A549 (cell line): ENCODE measurements around the gene TSSK3. TPM values are rescaled to one million over a fixed set of nuclear protein-coding genes. Genes with fewer than 3 reads are reported as not detected.
"Not testable (repeated sequence)": the region's sequence is repeated elsewhere in the genome, so short reads cannot be mapped to it uniquely, and the experiment has no call there.

Experiments used
- ATAC-seq, 2 experiments: fragments of 200-7000 bp in 1 of 2; fragments of >200 bp in 1 of 2; cut with Nextera tagmentation in 1 of 2; cut with Tn5 transposase in 1 of 2; 3 replicates each; pipeline versions ENCODE4 v1.8.0 to v1.9.1; 2018 to 2020; ENCODE audit warnings: mild to moderate bottlenecking in 1 of 2, moderate library complexity in 1 of 2
- CTCF ChIA-PET: fragments of 300-600 bp; sonication (Branson Sonifier 250); formaldehyde crosslinking; extraction: SDS; loops from one replicate; lab custom pipeline; 2021; ENCODE audit warnings: antibody characterized with exemption, inconsistent platforms; lab: Yijun Ruan, JAX
- POLR2A ChIA-PET: fragments of 350-600 bp; formaldehyde crosslinking; extraction: SDS; loops from one replicate; lab custom pipeline; 2021; ENCODE audit warnings: antibody characterized with exemption, inconsistent platforms; lab: Yijun Ruan, JAX
- DNase-seq, 2 experiments: peaks; one replicate each; pipeline versions ENCODE4 v3.0.0 to v3.0.0-alpha.2; 2011 to 2016; ENCODE audit warnings: low read depth in 1 of 2, low spot score in 1 of 2
- FAIRE-seq: peaks from 2 replicates; lab custom pipeline; 2011; peaks lifted over from hg19 to GRCh38; lab: Jason Lieb, UNC
- H3K27ac ChIP-seq, 2 experiments: fragments of >200 bp; sonication (Bioruptor Twin); formaldehyde crosslinking; 3 replicates each; pipeline ENCODE4 v1.5.1; 2016 to 2017
- H3K4me1 ChIP-seq: fragments of >200 bp; sonication (Bioruptor Twin); formaldehyde crosslinking; 3 replicates; pipeline ENCODE4 v1.6.1; 2016
- H3K4me2 ChIP-seq: fragments of >200 bp; sonication (Bioruptor Twin); formaldehyde crosslinking; 3 replicates; pipeline ENCODE4 v1.6.1; 2016
- H3K4me3 ChIP-seq: fragments of >200 bp; sonication (Bioruptor Twin); formaldehyde crosslinking; 3 replicates; pipeline ENCODE4 v1.5.1; 2016
- H3K9me3 ChIP-seq: fragments of >200 bp; sonication (Bioruptor Twin); formaldehyde crosslinking; 3 replicates; pipeline ENCODE4 v1.6.1; 2016
- CBX2 ChIP-seq: fragments of 200-600 bp; sonication (generic); IDR thresholded peaks from 2 replicates; pipeline ENCODE4 v1.6.1; 2016; ENCODE audit warnings: low read depth, mild to moderate bottlenecking, borderline replicate concordance
- EHF ChIP-seq: fragments of 250-450 bp; sonication (Bioruptor Pico); IDR thresholded peaks from 2 replicates; pipeline ENCODE4 v1.5.0; 2020; ENCODE audit warnings: mild to moderate bottlenecking
- EP300 ChIP-seq, 2 experiments: fragments of >200 bp; sonication (Bioruptor Twin); formaldehyde crosslinking; IDR thresholded peaks; 2 replicates in 1 of 2; 3 replicates in 1 of 2; pipeline ENCODE4 v1.6.1; 2016 to 2017
- ESRRA ChIP-seq: fragments of 150-350 bp; IDR thresholded peaks from 2 replicates; pipeline ENCODE4 v1.6.1; 2014; ENCODE audit warnings: mild to moderate bottlenecking, low read length, borderline replicate concordance
- HOXB5 ChIP-seq: fragments of 250-450 bp; sonication (Bioruptor Pico); IDR thresholded peaks from 2 replicates; pipeline ENCODE4 v1.5.0; 2020; ENCODE audit warnings: mild to moderate bottlenecking, moderate library complexity
- JUN ChIP-seq, 2 experiments: fragments of >200 bp; sonication (Bioruptor Twin); formaldehyde crosslinking; IDR thresholded peaks; 2 replicates in 1 of 2; 3 replicates in 1 of 2; pipeline ENCODE4 v1.6.1; 2016 to 2017
- JUNB ChIP-seq: fragments of >200 bp; sonication (Bioruptor Twin); formaldehyde crosslinking; IDR thresholded peaks from 2 replicates; pipeline ENCODE4 v1.6.1; 2016
- KDM1A ChIP-seq: fragments of 200-600 bp; sonication (generic); IDR thresholded peaks from 2 replicates; pipeline ENCODE4 v1.6.1; 2016; ENCODE audit warnings: low read depth, mild to moderate bottlenecking
- MAFK ChIP-seq: fragments of 450-650 bp; IDR thresholded peaks from 2 replicates; pipeline ENCODE4 v1.6.1; 2014; ENCODE audit not compliant: partially characterized antibody
- MAZ ChIP-seq: fragments of 150-350 bp; IDR thresholded peaks from 2 replicates; pipeline ENCODE4 v1.6.1; 2014; ENCODE audit warnings: antibody characterized with exemption, low read depth, low read length, borderline replicate concordance
- MYC ChIP-seq: IDR thresholded peaks from 2 replicates; pipeline ENCODE4 v1.6.1; 2012; ENCODE audit warnings: mild to moderate bottlenecking, inconsistent platforms, low read length, improper control_type of control experiment, borderline replicate concordance
- NPAS2 ChIP-seq: fragments of 250-450 bp; sonication (Bioruptor Pico); IDR thresholded peaks from 2 replicates; pipeline ENCODE4 v1.8.0; 2022; ENCODE audit warnings: mild to moderate bottlenecking, moderate library complexity, borderline replicate concordance
- NR3C1 ChIP-seq: fragments of >200 bp; sonication (Bioruptor Twin); formaldehyde crosslinking; IDR thresholded peaks from 3 replicates; pipeline ENCODE4 v1.6.1; 2017
- POLR2AphosphoS2 ChIP-seq: conservative IDR thresholded peaks from 2 replicates; pipeline ENCODE4 v1.6.1; 2012; ENCODE audit warnings: low read length, improper control_type of control experiment, inconsistent platforms
- TFCP2L1 ChIP-seq: fragments of 250-450 bp; sonication (Bioruptor Pico); IDR thresholded peaks from 2 replicates; pipeline ENCODE4 v1.5.0; 2021; ENCODE audit warnings: mild to moderate bottlenecking
- TP53 ChIP-seq: fragments of 250-450 bp; sonication (Bioruptor Pico); IDR thresholded peaks from 2 replicates; pipeline ENCODE4 v1.5.0; 2021; ENCODE audit warnings: mild to moderate bottlenecking, moderate library complexity
- WGBS: methylation state at CpG from one replicate; pipeline ENCODE4 v1.1.6; 2017; ENCODE audit errors: missing lambda C conversion rate; 5-methylcytosine and 5-hydroxymethylcytosine counted together
- polyA plus RNA-seq, 4 experiments: library from polyadenylated mRNA; depleted of rRNA in 3 of 4; stranded (reverse); fragments of >200 nt; fragmentation: RNase III in 1 of 4; extraction: RNeasy Plus Mini Kit Qiagen cat#74134 plus additional on column Dnase treatment in 1 of 4; gene quantifications; 2 replicates in 3 of 4; 3 replicates in 1 of 4; pipeline ENCODE4 v1.2.3, GENCODE V29; 2011 to 2017
- TF ChIP-seq, protein P1 (sequence below): fragments of 250-450 bp; sonication (Bioruptor Pico); IDR thresholded peaks from 2 replicates; pipeline ENCODE4 v1.5.0; 2020; ENCODE audit warnings: low read depth, mild to moderate bottlenecking, moderate library complexity
- TF ChIP-seq, protein P2 (sequence below): fragments of 200-600 bp; sonication (generic); IDR thresholded peaks from 2 replicates; pipeline ENCODE4 v1.6.1; 2016; ENCODE audit warnings: antibody characterized with exemption, mild to moderate bottlenecking, moderate library complexity
- TF ChIP-seq, protein P3 (sequence below): IDR thresholded peaks from 2 replicates; pipeline ENCODE4 v1.6.1; 2012
- TF ChIP-seq, protein P4 (sequence below): IDR thresholded peaks from 2 replicates; pipeline ENCODE4 v1.6.1; 2012
- TF ChIP-seq, protein P5 (sequence below): fragments of 450-650 bp; IDR thresholded peaks from 2 replicates; pipeline ENCODE4 v1.6.1; 2014; ENCODE audit warnings: antibody characterized with exemption

Gene TSSK3
- polyA plus RNA-seq, 2 of the 4 experiments (the other 2 are of a cell fraction), result 0.31 to 0.37 TPM

DNA sequence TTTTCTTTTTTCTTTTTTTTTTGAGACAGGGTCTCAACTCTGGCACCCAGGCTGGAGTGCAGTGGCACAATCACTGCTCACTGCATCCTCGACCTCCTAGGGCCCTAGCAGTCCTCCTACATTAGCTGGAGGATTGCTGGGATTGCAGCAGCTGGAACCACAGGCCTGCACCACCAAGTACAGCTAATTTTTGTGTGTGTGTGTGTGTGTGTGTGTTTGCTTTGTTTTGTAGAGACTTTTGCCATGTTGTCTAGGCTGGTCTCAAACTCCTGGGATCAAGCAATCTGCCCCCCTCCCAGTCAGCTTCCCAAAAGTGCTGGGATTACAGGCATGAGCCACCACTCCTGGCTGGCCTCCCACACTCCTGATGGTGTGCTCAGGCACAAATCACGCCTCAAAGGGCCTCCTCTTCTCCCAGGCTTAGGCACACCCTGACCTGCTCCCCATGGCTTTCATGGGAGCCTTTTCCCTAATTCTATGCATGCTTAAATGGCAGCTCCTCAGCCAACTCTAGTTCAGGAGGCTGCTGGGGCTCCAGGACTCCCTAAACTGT, 9.4 kb upstream of the TSSK3 start (continued):
- TF ChIP-seq ESRRA, result no peak
- no peak for TF ChIP-seq POLR2AphosphoS2
- no peak for TF ChIP-seq TFCP2L1 (CRISPR knock-in tag)

DNA sequence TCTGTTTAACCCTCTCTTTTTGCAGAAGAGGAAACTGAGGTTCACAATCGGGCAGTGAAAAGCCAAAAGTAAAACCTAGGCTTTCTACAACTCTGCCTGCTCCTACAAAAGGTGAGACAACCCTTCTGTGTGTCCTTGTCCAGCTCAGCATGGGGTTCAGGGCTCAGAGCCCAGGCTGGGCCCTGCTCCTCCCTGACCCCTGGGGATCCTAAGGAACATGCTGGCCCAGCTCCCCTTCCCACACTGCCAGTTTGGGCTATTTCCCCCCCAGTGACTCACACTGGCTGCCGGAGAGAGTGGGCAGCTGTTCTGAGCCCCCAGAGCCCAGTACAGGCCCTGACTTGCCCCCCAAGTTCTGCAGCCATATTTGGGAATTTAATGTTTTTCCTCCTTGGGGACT, 8.9 kb upstream of the TSSK3 start:
- TF ChIP-seq JUNB, result no peak
- no peak for TF ChIP-seq EP300 (IDR thresholded peaks at IDR 0.05)
- TF ChIP-seq CBX2, result no peak
- TF ChIP-seq MAZ, result no peak
- TF ChIP-seq, protein P1, sequence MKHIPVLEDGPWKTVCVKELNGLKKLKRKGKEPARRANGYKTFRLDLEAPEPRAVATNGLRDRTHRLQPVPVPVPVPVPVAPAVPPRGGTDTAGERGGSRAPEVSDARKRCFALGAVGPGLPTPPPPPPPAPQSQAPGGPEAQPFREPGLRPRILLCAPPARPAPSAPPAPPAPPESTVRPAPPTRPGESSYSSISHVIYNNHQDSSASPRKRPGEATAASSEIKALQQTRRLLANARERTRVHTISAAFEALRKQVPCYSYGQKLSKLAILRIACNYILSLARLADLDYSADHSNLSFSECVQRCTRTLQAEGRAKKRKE (CRISPR knock-in tag), result no peak
- TF ChIP-seq JUN (IDR thresholded peaks at IDR 0.05), result no peak
- no peak for TF ChIP-seq MYC
- TF ChIP-seq ESRRA, result no peak
- TF ChIP-seq, protein P2, sequence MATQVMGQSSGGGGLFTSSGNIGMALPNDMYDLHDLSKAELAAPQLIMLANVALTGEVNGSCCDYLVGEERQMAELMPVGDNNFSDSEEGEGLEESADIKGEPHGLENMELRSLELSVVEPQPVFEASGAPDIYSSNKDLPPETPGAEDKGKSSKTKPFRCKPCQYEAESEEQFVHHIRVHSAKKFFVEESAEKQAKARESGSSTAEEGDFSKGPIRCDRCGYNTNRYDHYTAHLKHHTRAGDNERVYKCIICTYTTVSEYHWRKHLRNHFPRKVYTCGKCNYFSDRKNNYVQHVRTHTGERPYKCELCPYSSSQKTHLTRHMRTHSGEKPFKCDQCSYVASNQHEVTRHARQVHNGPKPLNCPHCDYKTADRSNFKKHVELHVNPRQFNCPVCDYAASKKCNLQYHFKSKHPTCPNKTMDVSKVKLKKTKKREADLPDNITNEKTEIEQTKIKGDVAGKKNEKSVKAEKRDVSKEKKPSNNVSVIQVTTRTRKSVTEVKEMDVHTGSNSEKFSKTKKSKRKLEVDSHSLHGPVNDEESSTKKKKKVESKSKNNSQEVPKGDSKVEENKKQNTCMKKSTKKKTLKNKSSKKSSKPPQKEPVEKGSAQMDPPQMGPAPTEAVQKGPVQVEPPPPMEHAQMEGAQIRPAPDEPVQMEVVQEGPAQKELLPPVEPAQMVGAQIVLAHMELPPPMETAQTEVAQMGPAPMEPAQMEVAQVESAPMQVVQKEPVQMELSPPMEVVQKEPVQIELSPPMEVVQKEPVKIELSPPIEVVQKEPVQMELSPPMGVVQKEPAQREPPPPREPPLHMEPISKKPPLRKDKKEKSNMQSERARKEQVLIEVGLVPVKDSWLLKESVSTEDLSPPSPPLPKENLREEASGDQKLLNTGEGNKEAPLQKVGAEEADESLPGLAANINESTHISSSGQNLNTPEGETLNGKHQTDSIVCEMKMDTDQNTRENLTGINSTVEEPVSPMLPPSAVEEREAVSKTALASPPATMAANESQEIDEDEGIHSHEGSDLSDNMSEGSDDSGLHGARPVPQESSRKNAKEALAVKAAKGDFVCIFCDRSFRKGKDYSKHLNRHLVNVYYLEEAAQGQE, result no peak
- TF ChIP-seq KDM1A, result no peak
- TF ChIP-seq TP53, result no peak
- no peak for TF ChIP-seq HOXB5 (CRISPR knock-in tag)
- TF ChIP-seq, protein P3, sequence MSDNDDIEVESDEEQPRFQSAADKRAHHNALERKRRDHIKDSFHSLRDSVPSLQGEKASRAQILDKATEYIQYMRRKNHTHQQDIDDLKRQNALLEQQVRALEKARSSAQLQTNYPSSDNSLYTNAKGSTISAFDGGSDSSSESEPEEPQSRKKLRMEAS, result no peak
- TF ChIP-seq, protein P4, sequence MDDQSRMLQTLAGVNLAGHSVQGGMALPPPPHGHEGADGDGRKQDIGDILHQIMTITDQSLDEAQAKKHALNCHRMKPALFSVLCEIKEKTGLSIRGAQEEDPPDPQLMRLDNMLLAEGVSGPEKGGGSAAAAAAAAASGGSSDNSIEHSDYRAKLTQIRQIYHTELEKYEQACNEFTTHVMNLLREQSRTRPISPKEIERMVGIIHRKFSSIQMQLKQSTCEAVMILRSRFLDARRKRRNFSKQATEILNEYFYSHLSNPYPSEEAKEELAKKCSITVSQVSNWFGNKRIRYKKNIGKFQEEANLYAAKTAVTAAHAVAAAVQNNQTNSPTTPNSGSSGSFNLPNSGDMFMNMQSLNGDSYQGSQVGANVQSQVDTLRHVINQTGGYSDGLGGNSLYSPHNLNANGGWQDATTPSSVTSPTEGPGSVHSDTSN, result no peak
- no peak for TF ChIP-seq EHF
- no peak for TF ChIP-seq NPAS2 (CRISPR knock-in tag)
- H3K4me1 ChIP-seq, result peaks cover 7% of the 10 kb centered on the region
- H3K9me3 ChIP-seq, result no peaks in the 10 kb centered on the region
- no peak overlapping the region for H3K4me2 ChIP-seq
- 0 out of 6 replicates have a peak overlapping the region, but pooled peaks of 1 of the 2 experiments have one; percentile 28 for H3K27ac ChIP-seq
- FAIRE-seq, result no peak
- ChIA-PET CTCF (interaction anchor here (1.0 to 1.2 kb wide), 3 partner anchors 18 to 138 kb away, joined by 3 read pairs; partner anchors contain the start of gene MARCKSL1), POLR2A (interaction anchor here (0.5 kb wide), 1 partner anchor 74 kb away, joined by 3 read pairs; no protein-coding TSS in a partner anchor)
- 86% methylated on average over 2 of the region's 2 CpGs for WGBS
- DNase-seq, result no peak
- no peak overlapping the region for H3K4me3 ChIP-seq
- ATAC-seq, result no peak

DNA sequence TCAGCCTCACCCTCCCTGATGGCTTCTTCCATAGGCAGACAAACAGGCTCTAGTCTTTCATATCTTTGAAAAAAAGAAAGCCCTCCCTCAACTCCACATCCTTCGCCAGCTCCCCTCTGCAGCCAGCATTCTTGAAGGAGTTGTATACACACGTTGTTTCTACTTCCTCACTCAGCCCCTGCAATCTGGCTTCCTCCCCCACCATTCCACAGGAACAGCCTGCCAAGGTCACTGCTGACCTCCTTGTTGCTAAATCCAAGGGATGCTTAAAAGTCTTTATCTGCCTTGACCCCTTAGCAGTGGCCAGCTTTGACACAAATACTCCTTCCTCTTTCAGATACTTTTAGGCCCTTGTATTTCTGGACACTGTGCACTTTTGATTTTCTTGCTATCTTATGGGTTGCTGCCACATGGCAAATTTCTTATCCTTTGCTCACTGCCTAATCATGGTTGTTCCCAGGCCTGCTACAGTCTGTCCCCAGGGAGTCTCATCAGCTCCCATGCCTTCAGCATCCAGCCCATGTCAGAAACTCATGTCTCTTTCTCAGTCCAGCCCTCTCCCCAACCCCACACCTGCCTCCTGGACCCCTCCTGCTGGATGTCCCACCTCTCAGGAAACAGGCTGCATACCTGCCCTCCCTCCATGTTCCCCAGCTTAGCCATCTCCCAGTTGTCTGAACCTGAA, 8.3 kb upstream of the TSSK3 start:
- Histone ChIP-seq H3K27ac (0 out of 6 replicates have a peak overlapping the region, but pooled peaks of 1 of the 2 experiments have one; percentile 28), H3K4me2 (no peak overlapping the region), H3K4me1 (peaks cover 7% of the 10 kb centered on the region), H3K9me3 (no peaks in the 10 kb centered on the region), H3K4me3 (no peak overlapping the region)
- TF ChIP-seq, protein P5, sequence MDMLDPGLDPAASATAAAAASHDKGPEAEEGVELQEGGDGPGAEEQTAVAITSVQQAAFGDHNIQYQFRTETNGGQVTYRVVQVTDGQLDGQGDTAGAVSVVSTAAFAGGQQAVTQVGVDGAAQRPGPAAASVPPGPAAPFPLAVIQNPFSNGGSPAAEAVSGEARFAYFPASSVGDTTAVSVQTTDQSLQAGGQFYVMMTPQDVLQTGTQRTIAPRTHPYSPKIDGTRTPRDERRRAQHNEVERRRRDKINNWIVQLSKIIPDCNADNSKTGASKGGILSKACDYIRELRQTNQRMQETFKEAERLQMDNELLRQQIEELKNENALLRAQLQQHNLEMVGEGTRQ, result no peak
- no peak for TF ChIP-seq ESRRA
- TF ChIP-seq MAFK, result no peak
- no peak for TF ChIP-seq NR3C1
- TF ChIP-seq, protein P1 (CRISPR knock-in tag), result no peak
- ChIA-PET POLR2A (interaction anchor here (0.5 to 0.6 kb wide), 2 partner anchors 73 to 202 kb away, joined by 3 read pairs; no protein-coding TSS in a partner anchor), CTCF (interaction anchor here (0.9 to 1.2 kb wide), 4 partner anchors 18 to 138 kb away, joined by 3 read pairs; partner anchors contain the start of gene MARCKSL1)
- ATAC-seq, result no peak
- DNase-seq, result no peak
- WGBS, result 59% methylated on average over 2 of the region's 2 CpGs
- no peak for FAIRE-seq

DNA sequence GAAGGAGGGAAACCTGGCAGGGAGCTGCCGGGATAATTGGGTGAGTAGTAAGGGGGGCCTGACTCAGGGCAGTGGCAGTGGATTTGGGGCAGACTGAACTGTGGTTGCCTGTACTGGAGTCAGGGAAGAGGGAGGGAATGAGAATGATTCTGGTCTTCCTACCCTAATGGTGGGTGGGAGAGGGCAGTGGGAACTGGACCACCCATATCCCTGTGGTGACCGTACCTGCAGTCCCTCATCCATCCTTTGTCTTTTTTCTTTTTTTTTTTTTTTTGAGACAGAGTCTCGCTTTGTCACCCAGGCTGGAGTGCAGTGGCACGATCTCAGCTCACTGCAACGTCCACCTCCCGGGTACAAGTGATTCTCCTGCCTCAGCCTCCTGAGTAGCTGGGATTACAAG, 6.6 kb upstream of the TSSK3 start:
- DNase-seq, H3K9me3 ChIP-seq, H3K27ac ChIP-seq, H3K4me3 ChIP-seq, H3K4me1 ChIP-seq, FAIRE-seq, POLR2A ChIA-PET, H3K4me2 ChIP-seq, ATAC-seq: not testable (repeated sequence)
- CTCF ChIA-PET, result interaction anchor here (0.7 kb wide), 1 partner anchor 40 kb away, joined by 4 read pairs; no protein-coding TSS in a partner anchor
- 88% methylated on average over 6 of the region's 6 CpGs for WGBS
